AG08395 (cell line): ENCODE data around the gene TMEM163.

ENCODE experiments used
- DNase-seq: peaks from one replicate; pipeline ENCODE4 v3.0.0; 2012; ENCODE audit warnings: mixed read lengths, low spot score

Gene TMEM163

GRCh38 chr2:134455426-134455825 is 263.4 kb downstream of the TMEM163 start:
- DNase-seq = no peak

GRCh38 chr2:134454931-134455330 is 263.9 kb downstream of the TMEM163 start:
- DNase-seq = no peak

DNA sequence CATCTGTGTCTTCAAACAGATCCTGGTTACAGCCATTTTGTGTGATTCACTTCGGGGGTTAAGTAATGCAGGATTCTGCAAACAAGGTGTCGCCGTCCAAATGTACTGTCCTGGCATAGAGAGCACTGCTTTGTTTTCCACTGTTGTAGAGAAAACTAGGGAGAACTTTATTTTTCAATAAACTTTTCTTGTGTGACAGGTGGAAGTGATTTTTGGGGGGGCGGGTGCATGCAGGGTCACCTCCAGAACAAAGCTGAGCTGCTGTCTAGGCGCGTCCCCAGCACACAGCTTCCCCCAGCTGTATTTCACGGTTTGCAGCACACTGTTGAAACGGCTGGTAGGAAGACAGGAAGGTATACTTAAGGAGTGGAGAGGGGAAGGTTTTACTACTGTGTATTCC is 264.4 kb downstream of the TMEM163 start:
- DNase-seq = no peak

DNA sequence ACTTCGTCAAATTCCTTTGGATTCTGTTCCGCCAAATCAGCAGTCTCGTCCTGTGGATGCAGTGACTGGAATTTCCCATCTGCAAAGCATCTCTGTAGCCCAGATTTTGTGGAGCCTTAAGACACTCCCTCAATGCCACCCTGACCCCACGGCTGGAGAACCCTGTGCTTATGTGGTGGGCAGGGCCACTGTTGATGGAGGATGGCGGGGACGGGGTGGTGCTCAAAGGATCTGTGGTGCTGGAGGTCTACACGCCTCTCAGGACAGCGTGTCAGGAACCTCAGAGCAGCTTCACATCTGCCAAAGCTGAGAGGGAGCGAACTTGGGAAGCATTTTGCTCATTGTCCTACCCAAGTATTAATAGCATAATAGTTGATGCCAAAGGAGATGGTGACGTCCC is 264.8 kb downstream of the TMEM163 start:
- no peak for DNase-seq

DNA sequence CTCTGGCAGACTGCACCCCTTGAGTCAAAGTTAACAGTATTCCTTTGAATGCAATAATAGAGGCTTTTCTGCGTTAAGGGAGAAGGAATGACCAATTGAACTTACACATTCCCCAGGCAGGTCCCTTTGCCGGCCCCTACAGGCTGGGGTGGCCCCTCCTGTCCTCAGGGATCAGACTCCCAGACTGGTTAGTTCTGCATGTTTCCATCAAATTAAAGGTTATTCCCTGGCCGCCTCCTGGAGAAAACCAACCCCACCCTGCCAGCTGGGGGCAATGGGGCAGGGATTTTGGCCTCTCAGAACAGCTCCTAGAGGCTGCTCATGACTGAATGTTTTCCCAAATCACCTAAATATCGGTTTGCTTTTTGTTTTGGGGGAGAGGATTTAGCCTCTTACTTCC is 265.3 kb downstream of the TMEM163 start:
- DNase-seq = no peak

GRCh38 chr2:134452042-134452733 is 266.6 kb downstream of the TMEM163 start:
- no peak for DNase-seq

DNA sequence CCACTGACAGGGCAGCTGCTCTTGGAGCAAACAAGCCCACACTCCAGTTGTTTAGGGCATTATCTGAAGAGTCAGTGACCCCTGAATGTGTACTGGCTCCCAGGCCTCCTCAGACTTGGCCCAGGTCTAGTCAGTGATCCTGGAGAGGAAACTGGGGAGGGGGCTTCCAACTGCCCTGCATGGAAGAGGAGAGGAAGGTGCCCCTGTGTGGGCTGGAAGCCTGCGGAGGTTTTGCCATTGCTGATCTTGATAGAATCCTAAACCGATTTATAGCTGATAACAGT is 267.5 kb downstream of the TMEM163 start:
- no peak for DNase-seq

DNA sequence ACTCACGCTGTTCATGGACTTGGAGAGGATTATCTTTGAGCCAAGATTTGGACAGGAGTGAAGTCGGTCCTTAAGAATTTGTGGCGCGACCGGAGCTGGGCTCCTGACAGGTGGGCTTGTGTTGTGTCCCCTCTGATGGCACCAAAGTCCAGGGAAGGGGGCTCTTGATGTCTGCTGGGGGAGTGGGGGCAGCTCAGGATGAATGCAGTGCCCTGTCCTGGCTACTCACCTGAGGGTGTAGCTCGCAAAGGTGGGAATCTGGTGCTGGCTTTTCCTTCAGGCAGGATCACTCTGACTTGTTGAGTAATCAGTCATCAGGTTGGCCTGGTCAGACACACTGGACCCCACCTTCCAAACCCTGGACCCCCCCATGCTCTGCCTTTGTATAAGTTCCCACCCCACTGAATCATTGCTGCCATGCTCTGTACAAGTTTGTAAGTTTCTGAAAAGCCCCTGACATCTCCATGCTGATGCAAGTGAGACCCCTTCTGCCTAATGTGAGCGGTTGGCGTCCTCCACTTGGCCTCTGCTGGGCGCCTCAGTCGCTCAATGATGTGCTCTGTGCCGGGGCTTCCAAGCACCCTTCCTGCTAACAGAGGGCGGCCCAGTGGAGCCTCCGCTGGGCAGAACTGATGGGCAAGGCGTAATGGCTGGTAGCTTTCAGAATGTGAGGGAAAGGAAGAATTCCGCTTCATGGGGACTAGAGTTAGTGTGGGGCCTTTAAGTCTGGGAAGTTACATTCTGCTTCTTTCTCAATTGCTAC is 268.9 kb downstream of the TMEM163 start:
- no peak for DNase-seq

- no peak for DNase-seq
These were observed 269.6 kb downstream of the TMEM163 start for GRCh38 chr2:134449157-134449556.

DNA sequence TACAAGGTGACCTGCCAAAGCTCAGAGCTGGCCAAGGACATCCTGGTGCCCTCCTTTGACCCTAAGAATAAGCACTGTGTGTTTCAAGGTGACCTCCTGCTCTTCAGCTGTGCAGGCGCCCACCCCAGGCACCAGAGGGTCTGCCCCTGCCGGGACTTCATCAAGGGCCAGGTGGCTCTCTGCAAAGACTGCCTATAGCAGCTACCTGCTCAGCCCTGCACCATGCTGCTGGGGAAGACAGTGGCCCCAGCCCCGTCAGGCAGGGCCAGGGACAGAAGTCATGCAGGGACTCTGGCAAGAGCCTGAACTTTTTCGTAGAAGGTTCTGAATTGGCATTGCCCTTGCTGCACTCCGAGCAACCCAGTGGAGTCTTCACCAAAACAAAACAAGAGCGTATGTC is 270.1 kb downstream of the TMEM163 start:
- DNase-seq = no peak

DNA sequence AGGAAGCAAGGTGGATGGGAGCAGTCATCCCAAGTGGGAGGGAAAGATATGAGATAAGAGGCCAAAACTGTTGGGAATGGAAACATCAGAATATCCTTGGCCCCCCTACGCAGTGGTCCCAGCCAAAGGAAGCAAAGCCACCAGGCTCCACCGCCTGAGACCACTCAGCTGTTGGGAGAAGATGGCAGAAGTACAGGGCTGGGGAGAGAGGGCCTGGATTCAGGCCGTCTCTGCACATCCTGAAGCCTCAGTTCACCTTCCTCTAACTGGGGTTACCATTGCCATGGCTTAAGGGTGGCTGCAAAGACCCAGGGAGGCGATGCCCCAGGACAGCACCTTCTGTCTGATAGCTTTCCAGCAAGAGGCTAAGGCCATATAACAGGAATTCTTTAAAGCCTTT is 271.1 kb downstream of the TMEM163 start:
- DNase-seq = no peak

DNA sequence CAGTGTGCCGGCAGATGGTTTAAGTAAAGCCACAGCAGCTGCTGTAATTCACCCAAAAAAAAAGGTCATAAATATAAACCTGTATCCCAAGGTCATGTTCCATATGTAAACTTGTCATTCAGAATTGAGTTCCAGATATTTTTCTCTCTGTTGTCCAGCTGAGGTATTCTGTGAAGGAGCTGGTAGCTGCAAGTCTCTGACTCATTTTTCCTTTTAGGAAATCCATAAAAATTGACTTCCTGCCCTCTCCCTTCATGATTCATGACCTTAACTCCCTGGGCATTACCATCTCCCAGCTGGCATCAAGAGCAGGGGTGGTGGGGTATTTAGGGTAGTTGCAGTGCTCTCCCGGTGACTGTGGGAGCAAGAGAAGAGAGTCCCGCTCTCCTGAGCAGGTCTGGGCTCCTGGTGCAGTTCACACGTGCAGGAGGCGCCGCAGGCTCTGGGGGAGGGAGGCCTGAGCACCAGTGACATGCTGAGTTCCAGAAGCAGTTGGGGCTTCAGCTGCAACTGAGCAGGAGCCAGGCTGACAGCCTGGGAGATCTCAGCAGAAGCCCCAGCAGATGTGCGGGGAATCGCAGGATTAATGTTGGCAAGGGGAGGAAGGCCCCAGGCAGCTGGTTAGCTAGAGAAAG is 272.3 kb downstream of the TMEM163 start:
- peak; percentile 52 for DNase-seq

DNA sequence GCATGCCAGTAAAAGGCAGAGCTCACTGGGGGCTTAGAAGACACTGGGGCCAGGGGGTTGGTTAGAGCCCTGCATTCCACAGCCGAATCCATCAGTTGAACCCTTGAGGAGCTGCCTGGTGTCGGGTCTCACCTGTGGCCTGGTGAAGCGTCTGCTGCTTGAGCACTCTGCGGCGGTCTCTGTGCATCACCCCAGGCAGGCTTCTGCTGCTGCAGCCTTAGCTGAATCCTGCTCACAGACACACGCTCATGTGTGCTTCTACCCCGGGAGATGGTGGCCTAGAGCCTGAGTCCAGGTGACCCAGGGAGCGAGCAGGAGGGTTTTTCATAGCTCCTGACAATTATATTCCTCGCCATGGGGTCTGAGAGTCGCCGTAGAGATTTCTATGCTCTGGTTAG is 272.8 kb downstream of the TMEM163 start:
- DNase-seq = no peak

- no peak for DNase-seq
These were observed 273.7 kb downstream of the TMEM163 start for GRCh38 chr2:134445116-134445515.

DNA sequence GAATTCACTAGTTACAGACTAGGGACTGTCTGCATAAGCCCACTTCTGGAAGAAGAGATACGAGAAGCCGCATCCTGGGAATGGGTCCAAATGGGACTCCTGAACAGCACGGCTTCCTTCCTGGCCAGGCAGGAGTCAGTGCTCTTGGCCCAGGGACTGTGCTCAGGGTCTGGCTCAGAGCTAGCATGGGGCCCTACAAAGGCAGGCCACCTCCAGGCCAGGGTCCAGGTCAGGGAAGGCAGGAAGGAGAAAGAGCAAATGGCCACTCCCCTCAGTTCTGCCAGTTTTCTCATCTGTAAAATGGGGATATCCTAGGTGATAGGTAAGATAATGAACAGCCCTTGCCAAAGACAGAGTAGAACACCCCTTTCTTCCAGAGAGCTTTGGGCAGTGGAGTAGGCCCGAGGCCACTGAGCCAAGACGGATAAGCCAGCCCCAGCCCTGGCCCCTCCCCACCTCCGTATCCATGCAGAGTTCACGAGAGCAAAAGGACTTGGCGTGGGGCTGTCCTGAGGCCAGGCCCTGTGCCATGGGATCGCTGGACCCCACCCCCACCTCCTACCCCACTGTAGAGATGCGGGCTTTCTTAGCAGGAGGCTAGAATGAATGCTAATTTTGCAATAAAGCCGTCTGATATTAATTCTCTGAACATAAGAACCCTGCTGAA is 274.9 kb downstream of the TMEM163 start:
- DNase-seq = no peak

- no peak for DNase-seq
These were observed 277.5 kb downstream of the TMEM163 start for GRCh38 chr2:134441153-134441863.

DNA sequence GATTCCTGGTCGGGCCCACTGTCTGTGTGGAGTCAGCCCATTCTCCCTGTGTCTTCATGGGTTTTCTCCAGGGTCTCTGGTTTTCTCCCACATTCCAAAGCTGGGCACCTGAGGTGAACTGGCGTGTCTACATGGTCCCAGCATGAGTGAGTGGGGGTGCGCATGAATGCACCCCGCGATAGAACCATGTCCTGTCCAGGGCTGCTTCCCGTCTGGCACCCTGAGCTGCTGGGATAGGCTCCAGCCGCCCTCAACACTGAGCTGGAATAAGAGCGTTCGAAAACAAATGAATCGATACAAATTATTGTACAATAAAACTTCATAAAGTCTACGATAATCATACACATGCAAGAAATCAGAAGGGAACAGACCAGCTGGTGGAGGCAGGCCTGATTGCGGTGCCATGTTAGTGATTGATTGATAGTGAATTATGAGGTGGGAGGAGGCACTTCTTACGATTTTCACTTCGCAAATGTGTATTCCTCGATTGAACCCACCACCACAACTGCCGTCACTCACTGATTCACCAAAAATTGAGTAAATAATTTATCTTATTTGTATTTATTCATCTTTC is 278.4 kb downstream of the TMEM163 start:
- no peak for DNase-seq

- no peak for DNase-seq
These were observed 280.4 kb downstream of the TMEM163 start for GRCh38 chr2:134438371-134438770.

DNA sequence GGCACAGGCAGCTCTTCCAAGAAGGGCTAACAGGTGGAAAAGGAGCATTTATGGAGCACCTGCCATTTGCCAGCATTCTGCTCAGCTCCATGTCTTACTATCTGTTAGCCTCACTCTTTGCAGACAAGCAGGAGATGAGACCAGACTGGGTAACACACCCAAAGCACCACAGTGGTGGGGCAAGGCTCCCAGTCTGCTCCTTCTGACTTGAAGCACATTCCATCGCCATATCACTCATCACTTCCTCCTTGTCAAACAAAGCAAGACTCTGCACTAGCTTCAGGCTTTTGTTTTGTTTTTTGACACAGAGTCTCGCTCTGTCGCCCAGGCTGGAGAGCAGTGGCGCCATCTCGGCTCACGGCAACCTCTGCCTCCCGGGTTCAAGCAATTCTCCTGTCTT is 282.1 kb downstream of the TMEM163 start:
- DNase-seq = no peak

DNA sequence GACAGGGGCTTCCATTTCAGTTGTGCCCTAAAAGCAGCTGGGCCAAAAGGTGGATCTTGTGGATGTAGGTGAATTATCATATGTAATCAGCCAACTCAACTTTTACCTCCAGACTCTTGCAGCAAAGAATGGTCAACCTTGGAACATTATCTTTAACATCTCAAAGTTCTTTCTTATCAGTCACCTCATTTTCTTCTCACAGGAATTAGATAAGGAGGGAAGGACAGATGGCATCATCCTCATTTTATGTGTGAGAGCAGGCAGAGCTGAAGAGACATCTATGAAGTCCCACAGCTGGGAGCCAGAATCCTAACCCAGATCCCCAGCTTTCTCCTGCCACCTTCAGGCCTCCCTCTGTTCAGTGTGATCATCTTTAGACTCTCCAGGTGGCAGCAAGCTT is 282.9 kb downstream of the TMEM163 start:
- DNase-seq = no peak

DNA sequence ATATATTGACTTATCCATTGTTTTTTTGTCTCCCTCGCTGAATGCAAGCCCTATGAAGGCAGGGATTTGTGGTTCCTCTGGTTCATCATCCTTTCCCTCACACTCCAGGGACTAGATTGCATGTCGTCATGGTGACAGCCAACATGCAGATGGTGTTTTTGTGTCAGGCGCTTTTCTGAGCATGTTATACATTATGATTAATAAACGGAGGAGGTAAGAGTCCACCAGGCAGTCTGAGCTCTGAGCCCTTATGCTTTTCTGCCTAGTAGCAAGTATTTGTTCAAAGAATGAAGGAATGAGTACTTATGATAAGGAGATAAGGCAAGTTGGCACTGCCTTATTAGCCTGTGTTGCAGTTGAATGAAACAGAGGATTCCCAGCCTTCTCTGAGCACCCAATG is 283.3 kb downstream of the TMEM163 start:
- DNase-seq = no peak

- DNase-seq = no peak
These were observed 284.8 kb downstream of the TMEM163 start for GRCh38 chr2:134433979-134434378.
